Natural killer cell (primary cell): Measurements from ENCODE around the gene BTG3. TPM values are rescaled to one million over a fixed set of nuclear protein-coding genes. Genes with fewer than 3 reads are reported as not detected.

Experiments used
- ATAC-seq, 3 donors: fragments of 150-1000 bp in 2 of 3; fragments of 200-7000 bp in 1 of 3; cut with Tn5 transposase; 1 replicate in 1 of 3; 2 replicates in 2 of 3; pipeline ENCODE4 v1.10.0; 2021; ENCODE audit warnings: mild to moderate bottlenecking in 2 of 3, moderate library complexity in 2 of 3
- DNase-seq, 2 donors: peaks; one replicate each; pipeline versions ENCODE4 v3.0.0 to v3.0.0-alpha.2; 2013 to 2021; ENCODE audit warnings: mixed read lengths in 1 of 2
- H3K27ac ChIP-seq: one replicate; pipeline ENCODE4 v1.5.1; 2013; ENCODE audit warnings: mild to moderate bottlenecking, low read length
- H3K27me3 ChIP-seq: one replicate; pipeline ENCODE4 v1.6.1; 2013; ENCODE audit warnings: low read length; ENCODE audit not compliant: control insufficient read depth, insufficient read depth
- H3K36me3 ChIP-seq: one replicate; pipeline ENCODE4 v1.6.1; 2013; ENCODE audit warnings: low read length; ENCODE audit not compliant: control insufficient read depth, insufficient read depth
- H3K4me1 ChIP-seq: one replicate; pipeline ENCODE4 v1.6.1; 2013; ENCODE audit warnings: low read length; ENCODE audit not compliant: control insufficient read depth, insufficient read depth
- H3K4me3 ChIP-seq: one replicate; pipeline ENCODE4 v1.5.1; 2013; ENCODE audit warnings: low read length
- H3K9me3 ChIP-seq: one replicate; pipeline ENCODE4 v1.6.1; 2013; ENCODE audit warnings: low read length; ENCODE audit not compliant: control insufficient read depth, insufficient read depth
- H3K27ac Mint-ChIP-seq, 2 donors: one replicate each; pipeline ENCODE4 v1.8.0; 2022; ENCODE audit warnings: mild to moderate bottlenecking in 2 of 2, mixed read lengths in 2 of 2, moderate library complexity in 1 of 2
- H3K27me3 Mint-ChIP-seq, 2 donors: one replicate each; pipeline ENCODE4 v1.8.0; 2022; ENCODE audit warnings: low read depth in 2 of 2, mixed read lengths in 2 of 2
- H3K36me3 Mint-ChIP-seq: one replicate; pipeline ENCODE4 v1.8.0; 2022; ENCODE audit warnings: mixed read lengths
- H3K4me1 Mint-ChIP-seq, 2 donors: one replicate each; pipeline ENCODE4 v1.8.0; 2022; ENCODE audit warnings: mixed read lengths in 2 of 2
- H3K4me3 Mint-ChIP-seq: one replicate; pipeline ENCODE4 v1.8.0; 2022; ENCODE audit warnings: mild to moderate bottlenecking, moderate library complexity, mixed read lengths
- H3K9me3 Mint-ChIP-seq, 2 donors: one replicate each; pipeline ENCODE4 v1.8.0; 2022; ENCODE audit warnings: mixed read lengths in 2 of 2
- CTCF ChIP-seq: fragments of 200-600 bp; IDR thresholded peaks from one replicate; pipeline ENCODE4 v1.8.0; 2022; ENCODE audit warnings: antibody characterized with exemption
- WGBS: methylation state at CpG from one replicate; pipeline ENCODE4 v1.1.7; 2013; ENCODE audit warnings: missing lambda C conversion rate; ENCODE audit not compliant: insufficient coverage; 5-methylcytosine and 5-hydroxymethylcytosine counted together
- intact Hi-C: fragments of 100-400 bp; cut with micrococcal nuclease; formaldehyde crosslinking; loops from one replicate; pipeline ENCODE4 v1.14.2; 2022
- total RNA-seq, 4 donors: library from RNA; stranded (reverse); fragments of 120-200 nt in 1 of 4; gene quantifications; one replicate each; pipeline versions ENCODE4 v1.2.3 to v1.2.4, GENCODE V29; 2013 to 2022

BTG3 gene
- total RNA-seq, 3 donors from 2014 or later (not counting 1 experiment from before 2014, with no cell fraction given): 57.5 to 88.8 (median 70.9) TPM

- ATAC-seq (no peak), DNase-seq (no peak)
- peaks cover 0 to 6% of the 10 kb centered on the region in 2 donors for H3K27me3 Mint-ChIP-seq
- H3K4me1 Mint-ChIP-seq: no peaks in the 10 kb centered on the region
- no peak overlapping the region for H3K4me3 Mint-ChIP-seq
- Histone ChIP-seq H3K27ac (no peak overlapping the region), H3K27me3 (no peaks in the 10 kb centered on the region), H3K9me3 (no peaks in the 10 kb centered on the region), H3K4me1 (no peaks in the 10 kb centered on the region), H3K4me3 (no peak overlapping the region), H3K36me3 (no peaks in the 10 kb centered on the region)
- WGBS: 46% methylated on average over 2 of the region's 2 CpGs
- H3K9me3 Mint-ChIP-seq: no peaks in the 10 kb centered on the region
- intact Hi-C loops: no loop called here
- no peaks in the 10 kb centered on the region for H3K36me3 Mint-ChIP-seq
- no peak overlapping the region for H3K27ac Mint-ChIP-seq
- no peak for TF ChIP-seq CTCF
Observed at GRCh38 chr21:17554120-17554519, 58.6 kb downstream of the BTG3 start.

GRCh38 chr21:17552410-17552809, 60.3 kb downstream of the BTG3 start:
- intact Hi-C loops: no loop called here
- H3K27me3 Mint-ChIP-seq: peaks cover 5 to 6% of the 10 kb centered on the region in 2 donors
- Histone ChIP-seq H3K4me1 (no peaks in the 10 kb centered on the region), H3K27me3 (no peaks in the 10 kb centered on the region), H3K36me3 (no peaks in the 10 kb centered on the region), H3K27ac (no peak overlapping the region), H3K9me3 (no peaks in the 10 kb centered on the region), H3K4me3 (no peak overlapping the region)
- DNase-seq (no peak), ATAC-seq (no peak)
- H3K4me1 Mint-ChIP-seq: no peaks in the 10 kb centered on the region
- no peak for TF ChIP-seq CTCF
- H3K27ac Mint-ChIP-seq: no peak overlapping the region
- no peaks in the 10 kb centered on the region for H3K36me3 Mint-ChIP-seq
- H3K9me3 Mint-ChIP-seq: no peaks in the 10 kb centered on the region
- no peak overlapping the region for H3K4me3 Mint-ChIP-seq

- Mint-ChIP-seq H3K9me3 (no peaks in the 10 kb centered on the region), H3K36me3 (no peaks in the 10 kb centered on the region), H3K27ac (no peak overlapping the region), H3K27me3 (peaks cover 4 to 5% of the 10 kb centered on the region in 2 donors), H3K4me1 (no peaks in the 10 kb centered on the region), H3K4me3 (no peak overlapping the region)
- 82% methylated on average over 5 of the region's 5 CpGs for whole genome bisulfite sequencing
- Histone ChIP-seq H3K4me1 (no peaks in the 10 kb centered on the region), H3K9me3 (no peaks in the 10 kb centered on the region), H3K27ac (no peak overlapping the region), H3K27me3 (no peaks in the 10 kb centered on the region), H3K36me3 (no peaks in the 10 kb centered on the region), H3K4me3 (no peak overlapping the region)
- DNase-seq (no peak), ATAC-seq (no peak)
- intact Hi-C loops: no loop called here
- no peak for TF ChIP-seq CTCF
Observed at GRCh38 chr21:17550671-17551308, 61.9 kb downstream of the BTG3 start.

DNA sequence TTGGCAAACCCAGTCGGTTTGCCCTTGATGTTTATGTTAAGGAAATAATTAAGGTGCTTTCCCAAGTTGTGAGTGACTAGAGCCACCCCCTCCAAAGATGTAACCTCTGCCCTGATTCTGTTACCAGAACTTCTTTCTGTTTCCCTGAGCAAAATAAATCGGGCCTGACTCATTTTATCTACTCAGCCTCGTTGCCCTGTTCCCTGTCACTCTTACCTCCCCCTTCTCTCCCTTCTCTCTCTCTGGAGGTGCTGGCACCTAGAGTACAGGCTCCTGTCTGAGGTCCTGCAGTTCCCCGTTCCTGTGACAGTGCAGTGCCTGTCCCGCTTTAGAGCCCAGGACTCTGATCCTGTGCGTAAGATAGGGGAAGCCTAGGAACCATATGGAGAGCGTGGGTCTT, 64.4 kb downstream of the BTG3 start:
- no peak overlapping the region for H3K4me3 ChIP-seq
- no peak for TF ChIP-seq CTCF

More for the DNA sequence above, 64.4 kb downstream of the BTG3 start:
- no peaks in the 10 kb centered on the region for H3K36me3 ChIP-seq
- H3K27me3 ChIP-seq: no peaks in the 10 kb centered on the region
- no peak overlapping the region for H3K4me3 Mint-ChIP-seq
- no peaks in the 10 kb centered on the region for H3K9me3 Mint-ChIP-seq
- no peaks in the 10 kb centered on the region for H3K4me1 Mint-ChIP-seq
- peaks cover 2 to 17% of the 10 kb centered on the region in 2 donors for H3K27me3 Mint-ChIP-seq
- DNase-seq (no peak), ATAC-seq (no peak)
- intact Hi-C loops: no loop called here
- H3K4me1 ChIP-seq: no peaks in the 10 kb centered on the region
- H3K27ac Mint-ChIP-seq: no peak overlapping the region
- WGBS: 84% methylated on average over 7 of the region's 7 CpGs
- H3K27ac ChIP-seq: no peak overlapping the region
- no peaks in the 10 kb centered on the region for H3K9me3 ChIP-seq
- no peaks in the 10 kb centered on the region for H3K36me3 Mint-ChIP-seq
